Neural cell (in vitro differentiated cells): ENCODE data around the gene SH3RF2.

ENCODE experiments used
- EP300 ChIP-seq: fragments of 450-650 bp; conservative IDR thresholded peaks from 2 replicates; pipeline ENCODE4 v1.6.1; 2014; ENCODE audit warnings: antibody characterized with exemption, mild to moderate bottlenecking, moderate library complexity; ENCODE audit not compliant: poor library complexity, severe bottlenecking
- EZH2 ChIP-seq: fragments of 200-600, 300-800 bp; shearing (Covaris generic), sonication (generic); IDR thresholded peaks from 2 replicates; pipeline ENCODE4 v1.6.1; 2014; ENCODE audit warnings: antibody characterized with exemption, low read length, borderline replicate concordance, mild to moderate bottlenecking; ENCODE audit not compliant: insufficient read depth, poor library complexity, severe bottlenecking
- MXI1 ChIP-seq: fragments of 450-650 bp; conservative IDR thresholded peaks from 2 replicates; pipeline ENCODE4 v1.6.1; 2014; ENCODE audit warnings: antibody characterized with exemption, mild to moderate bottlenecking; ENCODE audit not compliant: poor library complexity, severe bottlenecking
- POLR2AphosphoS5 ChIP-seq: IDR thresholded peaks from 2 replicates; pipeline ENCODE4 v1.6.1; 2012
- RAD21 ChIP-seq: fragments of 450-650 bp; conservative IDR thresholded peaks from 2 replicates; pipeline ENCODE4 v1.6.1; 2014; ENCODE audit warnings: antibody characterized with exemption, mild to moderate bottlenecking, moderate library complexity
- TAF1 ChIP-seq: IDR thresholded peaks from 2 replicates; pipeline ENCODE4 v1.6.1; 2012; ENCODE audit warnings: low read depth
- TF ChIP-seq, protein P1 (sequence below): fragments of 450-650 bp; IDR thresholded peaks from 2 replicates; pipeline ENCODE4 v1.5.1; 2014; ENCODE audit warnings: antibody characterized with exemption, mild to moderate bottlenecking, moderate library complexity; ENCODE audit not compliant: poor library complexity, severe bottlenecking
- TF ChIP-seq, protein P2 (sequence below): IDR thresholded peaks from 2 replicates; pipeline ENCODE4 v1.6.1; 2012; ENCODE audit warnings: borderline replicate concordance

DNA sequence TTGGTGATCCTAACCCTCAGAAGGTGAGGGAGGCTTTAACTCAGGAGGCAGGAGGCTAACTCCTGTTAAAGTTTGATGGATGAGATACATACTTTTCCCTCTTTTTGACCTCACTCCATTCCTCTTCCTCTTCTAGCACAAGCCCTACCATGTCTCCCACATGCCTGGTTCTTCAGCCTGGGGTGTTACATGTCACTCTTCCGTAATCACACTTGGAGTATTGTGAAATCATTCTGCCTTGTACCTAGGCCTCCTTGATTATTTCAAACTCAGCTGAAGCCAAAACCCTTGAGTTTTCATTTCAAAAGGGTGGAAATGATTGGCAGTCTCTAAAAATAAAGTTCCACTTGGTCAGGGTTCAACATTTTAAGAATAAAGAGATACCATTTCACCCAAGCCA is 167.2 kb downstream of the SH3RF2 start:
- TF ChIP-seq EZH2 (no peak), EP300 (no peak), MXI1 (no peak), POLR2AphosphoS5 (no peak), TAF1 (no peak), RAD21 (no peak)
- TF ChIP-seq, protein P1, sequence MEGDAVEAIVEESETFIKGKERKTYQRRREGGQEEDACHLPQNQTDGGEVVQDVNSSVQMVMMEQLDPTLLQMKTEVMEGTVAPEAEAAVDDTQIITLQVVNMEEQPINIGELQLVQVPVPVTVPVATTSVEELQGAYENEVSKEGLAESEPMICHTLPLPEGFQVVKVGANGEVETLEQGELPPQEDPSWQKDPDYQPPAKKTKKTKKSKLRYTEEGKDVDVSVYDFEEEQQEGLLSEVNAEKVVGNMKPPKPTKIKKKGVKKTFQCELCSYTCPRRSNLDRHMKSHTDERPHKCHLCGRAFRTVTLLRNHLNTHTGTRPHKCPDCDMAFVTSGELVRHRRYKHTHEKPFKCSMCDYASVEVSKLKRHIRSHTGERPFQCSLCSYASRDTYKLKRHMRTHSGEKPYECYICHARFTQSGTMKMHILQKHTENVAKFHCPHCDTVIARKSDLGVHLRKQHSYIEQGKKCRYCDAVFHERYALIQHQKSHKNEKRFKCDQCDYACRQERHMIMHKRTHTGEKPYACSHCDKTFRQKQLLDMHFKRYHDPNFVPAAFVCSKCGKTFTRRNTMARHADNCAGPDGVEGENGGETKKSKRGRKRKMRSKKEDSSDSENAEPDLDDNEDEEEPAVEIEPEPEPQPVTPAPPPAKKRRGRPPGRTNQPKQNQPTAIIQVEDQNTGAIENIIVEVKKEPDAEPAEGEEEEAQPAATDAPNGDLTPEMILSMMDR: no peak
- TF ChIP-seq, protein P2, sequence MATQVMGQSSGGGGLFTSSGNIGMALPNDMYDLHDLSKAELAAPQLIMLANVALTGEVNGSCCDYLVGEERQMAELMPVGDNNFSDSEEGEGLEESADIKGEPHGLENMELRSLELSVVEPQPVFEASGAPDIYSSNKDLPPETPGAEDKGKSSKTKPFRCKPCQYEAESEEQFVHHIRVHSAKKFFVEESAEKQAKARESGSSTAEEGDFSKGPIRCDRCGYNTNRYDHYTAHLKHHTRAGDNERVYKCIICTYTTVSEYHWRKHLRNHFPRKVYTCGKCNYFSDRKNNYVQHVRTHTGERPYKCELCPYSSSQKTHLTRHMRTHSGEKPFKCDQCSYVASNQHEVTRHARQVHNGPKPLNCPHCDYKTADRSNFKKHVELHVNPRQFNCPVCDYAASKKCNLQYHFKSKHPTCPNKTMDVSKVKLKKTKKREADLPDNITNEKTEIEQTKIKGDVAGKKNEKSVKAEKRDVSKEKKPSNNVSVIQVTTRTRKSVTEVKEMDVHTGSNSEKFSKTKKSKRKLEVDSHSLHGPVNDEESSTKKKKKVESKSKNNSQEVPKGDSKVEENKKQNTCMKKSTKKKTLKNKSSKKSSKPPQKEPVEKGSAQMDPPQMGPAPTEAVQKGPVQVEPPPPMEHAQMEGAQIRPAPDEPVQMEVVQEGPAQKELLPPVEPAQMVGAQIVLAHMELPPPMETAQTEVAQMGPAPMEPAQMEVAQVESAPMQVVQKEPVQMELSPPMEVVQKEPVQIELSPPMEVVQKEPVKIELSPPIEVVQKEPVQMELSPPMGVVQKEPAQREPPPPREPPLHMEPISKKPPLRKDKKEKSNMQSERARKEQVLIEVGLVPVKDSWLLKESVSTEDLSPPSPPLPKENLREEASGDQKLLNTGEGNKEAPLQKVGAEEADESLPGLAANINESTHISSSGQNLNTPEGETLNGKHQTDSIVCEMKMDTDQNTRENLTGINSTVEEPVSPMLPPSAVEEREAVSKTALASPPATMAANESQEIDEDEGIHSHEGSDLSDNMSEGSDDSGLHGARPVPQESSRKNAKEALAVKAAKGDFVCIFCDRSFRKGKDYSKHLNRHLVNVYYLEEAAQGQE: no peak
